H1 (cell line): ENCODE measurements around the gene GEMIN2. TPM values are rescaled to one million over a fixed set of nuclear protein-coding genes. Genes with fewer than 3 reads are reported as not detected.

Source experiments
- CTCF ChIA-PET: fragments of 300-600 bp; sonication (Branson Sonifier 250); formaldehyde crosslinking; loops from one replicate; lab custom pipeline; 2021; ENCODE audit not compliant: partially characterized antibody; lab: Charles Lee
- POLR2A ChIA-PET: fragments of 300-600 bp; sonication (Branson Sonifier 250); formaldehyde crosslinking; loops from one replicate; lab custom pipeline; 2021; ENCODE audit warnings: inconsistent platforms; ENCODE audit not compliant: partially characterized antibody; lab: Charles Lee
- DNase-seq, 2 experiments: peaks; one replicate each; pipeline versions ENCODE4 v3.0.0 to v3.0.0-alpha.2; 2010 to 2022; ENCODE audit warnings: low spot score in 2 of 2, low read depth in 1 of 2, mixed read lengths in 1 of 2
- FAIRE-seq: peaks from 2 replicates; lab custom pipeline; 2011; peaks lifted over from hg19 to GRCh38; lab: Jason Lieb, UNC
- H2AFZ ChIP-seq: 2 replicates; pipeline ENCODE4 v1.8.1; 2012; ENCODE audit warnings: low read length, inconsistent platforms
- H2AK5ac ChIP-seq: 2 replicates; pipeline ENCODE4 v1.6.1; 2013; ENCODE audit warnings: low read depth, low read length
- H2BK120ac ChIP-seq: replicated peaks from 2 replicates; pipeline ENCODE3; 2013; ENCODE audit warnings: low read depth, low read length, inconsistent platforms
- H2BK12ac ChIP-seq: 2 replicates; pipeline ENCODE4 v1.6.1; 2013; ENCODE audit warnings: low read depth, low read length
- H2BK15ac ChIP-seq: 2 replicates; pipeline ENCODE4 v1.6.1; 2013; ENCODE audit warnings: low read length
- H2BK20ac ChIP-seq: 2 replicates; pipeline ENCODE4 v1.6.1; 2013; ENCODE audit warnings: low read length
- H2BK5ac ChIP-seq: 2 replicates; pipeline ENCODE4 v1.6.1; 2013; ENCODE audit warnings: low read depth, low read length
- H3K14ac ChIP-seq: 2 replicates; pipeline ENCODE4 v1.6.1; 2013; ENCODE audit warnings: inconsistent platforms; ENCODE audit not compliant: insufficient read length
- H3K18ac ChIP-seq: 2 replicates; pipeline ENCODE4 v1.6.1; 2013; ENCODE audit warnings: low read length; ENCODE audit errors: extremely low read depth
- H3K23ac ChIP-seq: 2 replicates; pipeline ENCODE4 v1.6.1; 2013; ENCODE audit warnings: inconsistent platforms; ENCODE audit not compliant: insufficient read length
- H3K23me2 ChIP-seq: 2 replicates; pipeline ENCODE4 v1.6.1; 2013; ENCODE audit warnings: low read depth, low read length
- H3K27ac ChIP-seq: 2 replicates; pipeline ENCODE4 v1.6.1; 2011; ENCODE audit warnings: low read depth, low read length, inconsistent platforms
- H3K27me3 ChIP-seq, 4 experiments: replicated peaks in 1 of 4; 1 replicate in 1 of 4; 2 replicates in 3 of 4; pipeline versions ENCODE4 v1.6.1 to v1.8.1; 2011 to 2013; ENCODE audit warnings: low read length in 3 of 4, mild to moderate bottlenecking in 3 of 4, inconsistent platforms in 2 of 4, mixed read lengths in 2 of 4, moderate library complexity in 1 of 4; ENCODE audit not compliant: control insufficient read depth in 3 of 4, insufficient read depth in 3 of 4; ENCODE audit errors: extremely low read depth in 1 of 4
- H3K36me3 ChIP-seq, 4 experiments: 2 replicates each; pipeline versions ENCODE4 v1.6.1 to v1.8.1; 2011 to 2013; ENCODE audit warnings: mild to moderate bottlenecking in 4 of 4, low read length in 3 of 4, moderate library complexity in 2 of 4, control low read depth in 1 of 4, inconsistent platforms in 1 of 4; ENCODE audit not compliant: insufficient read depth in 4 of 4, control insufficient read depth in 2 of 4
- H3K4ac ChIP-seq: replicated peaks from 2 replicates; pipeline ENCODE3; 2013; ENCODE audit warnings: low read length, low read depth, mixed read lengths, inconsistent platforms; ENCODE audit not compliant: insufficient read length
- H3K4me1 ChIP-seq, 4 experiments: replicated peaks in 1 of 4; 1 replicate in 1 of 4; 2 replicates in 3 of 4; pipeline versions ENCODE4 v1.6.1 to v1.8.1; 2011 to 2013; ENCODE audit warnings: low read length in 3 of 4, inconsistent platforms in 2 of 4, mixed read lengths in 1 of 4; ENCODE audit not compliant: insufficient read depth in 4 of 4, control insufficient read depth in 3 of 4
- H3K4me2 ChIP-seq, 2 experiments: 2 replicates each; pipeline versions ENCODE4 v1.6.1 to v1.8.1; 2011 to 2013; ENCODE audit warnings: low read depth in 2 of 2, low read length in 2 of 2, control low read depth in 1 of 2, inconsistent platforms in 1 of 2, mild to moderate bottlenecking in 1 of 2; ENCODE audit not compliant: insufficient read depth in 1 of 2
- H3K4me3 ChIP-seq, 4 experiments: fragments of 200-600, 300-600 bp in 1 of 4; sonication (generic), shearing (Covaris generic), sonication (Bioruptor Twin) in 1 of 4; 2 replicates each; pipeline versions ENCODE4 v1.5.1 to v1.8.1; 2011 to 2016; ENCODE audit warnings: low read length in 4 of 4, low read depth in 3 of 4, control low read depth in 2 of 4, inconsistent platforms in 2 of 4, mild to moderate bottlenecking in 2 of 4, mixed read lengths in 1 of 4, moderate library complexity in 1 of 4; ENCODE audit not compliant: insufficient read depth in 2 of 4; ENCODE audit errors: extremely low read depth in 1 of 4
- H3K56ac ChIP-seq: replicated peaks from 2 replicates; pipeline ENCODE3; 2013; ENCODE audit warnings: low read depth, mild to moderate bottlenecking, mixed read lengths, low read length, inconsistent platforms; ENCODE audit not compliant: insufficient read length
- H3K79me1 ChIP-seq: 2 replicates; pipeline ENCODE4 v1.6.1; 2013; ENCODE audit warnings: low read depth, low read length, control low read depth
- H3K79me2 ChIP-seq, 2 experiments: 2 replicates each; pipeline versions ENCODE4 v1.6.1 to v1.8.1; 2012 to 2013; ENCODE audit warnings: low read length in 2 of 2, mild to moderate bottlenecking in 2 of 2, inconsistent platforms in 1 of 2; ENCODE audit not compliant: insufficient read depth in 2 of 2, control insufficient read depth in 1 of 2
- H3K9ac ChIP-seq, 4 experiments: replicated peaks in 1 of 4; 1 replicate in 1 of 4; 2 replicates in 3 of 4; pipeline versions ENCODE4 v1.6.1 to v1.8.1; 2011 to 2013; ENCODE audit warnings: low read depth in 3 of 4, low read length in 3 of 4, control low read depth in 2 of 4, mild to moderate bottlenecking in 2 of 4, moderate library complexity in 2 of 4, inconsistent platforms in 1 of 4; ENCODE audit errors: extremely low read depth in 1 of 4
- H3K9me3 ChIP-seq, 2 experiments: 2 replicates each; pipeline versions ENCODE4 v1.6.1 to v1.8.1; 2012 to 2013; ENCODE audit warnings: mild to moderate bottlenecking in 2 of 2, moderate library complexity in 2 of 2, control low read depth in 1 of 2, inconsistent platforms in 1 of 2, low read depth in 1 of 2, low read length in 1 of 2, mixed read lengths in 1 of 2; ENCODE audit not compliant: insufficient read depth in 2 of 2
- H4K20me1 ChIP-seq, 2 experiments: replicated peaks in 1 of 2; 2 replicates each; pipeline versions ENCODE3 to v1.8.1; 2011 to 2013; ENCODE audit warnings: inconsistent platforms in 2 of 2, low read length in 2 of 2, mild to moderate bottlenecking in 1 of 2; ENCODE audit not compliant: insufficient read depth in 2 of 2, control insufficient read depth in 1 of 2
- H4K5ac ChIP-seq: 2 replicates; pipeline ENCODE4 v1.6.1; 2013; ENCODE audit warnings: low read length, low read depth, mixed read lengths, inconsistent platforms; ENCODE audit not compliant: insufficient read length
- H4K8ac ChIP-seq: 2 replicates; pipeline ENCODE4 v1.8.0; 2013; ENCODE audit warnings: mild to moderate bottlenecking, moderate library complexity, low read length, inconsistent platforms; ENCODE audit not compliant: insufficient read depth; ENCODE audit errors: extremely low read depth
- H4K91ac ChIP-seq: replicated peaks from 2 replicates; pipeline ENCODE3; 2013; ENCODE audit warnings: low read length, mixed read lengths, inconsistent platforms; ENCODE audit not compliant: insufficient read length
- BRCA1 ChIP-seq: IDR thresholded peaks from 2 replicates; pipeline ENCODE4 v1.6.1; 2012; ENCODE audit warnings: low read depth, low read length, improper control_type of control experiment
- CEBPB ChIP-seq: IDR thresholded peaks from 2 replicates; pipeline ENCODE4 v1.6.1; 2012; ENCODE audit warnings: low read depth, low read length
- CHD1 ChIP-seq: IDR thresholded peaks from 2 replicates; pipeline ENCODE4 v1.6.1; 2012; ENCODE audit warnings: low read depth, low read length, improper control_type of control experiment
- KDM5A ChIP-seq: fragments of 200-600 bp; IDR thresholded peaks from 2 replicates; pipeline ENCODE4 v1.7.1; 2012; ENCODE audit warnings: mild to moderate bottlenecking, low read length, inconsistent platforms, mixed read lengths
- NANOG ChIP-seq: IDR thresholded peaks from 2 replicates; pipeline ENCODE4 v1.6.1; 2011; ENCODE audit warnings: low read length, low read depth, mild to moderate bottlenecking, inconsistent platforms; ENCODE audit not compliant: insufficient read depth, poor library complexity, severe bottlenecking
- SIN3A ChIP-seq, 2 experiments: IDR thresholded peaks in 1 of 2; conservative IDR thresholded peaks in 1 of 2; 2 replicates each; pipeline ENCODE4 v1.6.1; 2011 to 2012; ENCODE audit warnings: low read length in 2 of 2, improper control_type of control experiment in 1 of 2, low read depth in 1 of 2, mild to moderate bottlenecking in 1 of 2
- WGBS, 2 experiments: shearing (Covaris generic) in 1 of 2; methylation state at CpG; one replicate each; pipeline versions ENCODE4 v1.1.6 to v1.1.7; 2013 to 2015; ENCODE audit warnings: low lambda C conversion rate in 2 of 2, mixed read lengths in 2 of 2, inconsistent platforms in 1 of 2, low coverage in 1 of 2, missing lambda C conversion rate in 1 of 2; ENCODE audit not compliant: insufficient replicate concordance in 2 of 2, insufficient coverage in 1 of 2, insufficient read length in 1 of 2; ENCODE audit errors: extremely low coverage in 1 of 2, missing lambda C conversion rate in 1 of 2; 5-methylcytosine and 5-hydroxymethylcytosine counted together
- polyA plus RNA-seq, 7 experiments: library from polyadenylated mRNA; depleted of rRNA in 3 of 7; stranded (reverse) in 5 of 7; unstranded in 2 of 7; fragments of >200 nt in 5 of 7; fragments of 200-250 nt in 2 of 7; gene quantifications; 1 replicate in 5 of 7; 2 replicates in 1 of 7; 4 replicates in 1 of 7; pipeline versions ENCODE4 v1.2.1 to v1.2.3, GENCODE V29; 2011 to 2013; ENCODE audit warnings: missing spikeins in 2 of 7, mixed read lengths in 2 of 7
- total RNA-seq: library from RNA; stranded (reverse); fragmentation: NEBNext Ultra II Directional; extraction: Animal tissue kit (Norgen Biotek cat#: 25700); gene quantifications from 2 replicates; pipeline ENCODE4 v1.2.1, GENCODE V29; 2021

Gene GEMIN2
- total and polyA plus RNA-seq, 2 of the 8 experiments (the other 6 are each of a cell fraction or from before 2014, with no cell fraction given): 29.1 to 30.8 TPM

DNA sequence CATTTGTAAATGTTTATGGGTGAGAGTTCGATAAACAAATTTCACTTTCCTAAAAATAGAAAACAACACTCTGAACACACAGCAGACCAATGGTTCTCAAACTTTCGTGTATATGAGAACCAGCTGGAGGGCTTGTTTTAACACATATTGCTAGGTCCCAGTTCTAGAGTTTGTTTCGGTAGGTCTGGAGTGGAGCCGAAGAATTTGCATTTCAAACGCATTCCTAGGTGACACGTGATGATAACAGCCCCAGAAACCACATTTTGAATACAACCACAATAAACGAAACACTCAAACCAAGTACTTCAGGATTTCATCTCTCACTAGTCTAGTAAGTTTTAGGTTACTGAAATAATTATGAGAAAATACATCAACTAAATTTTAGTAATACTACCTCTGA lies 28.2 kb upstream of the GEMIN2 start:
- H3K4me3 ChIP-seq: no peak overlapping the region
- H3K9ac ChIP-seq: no peak overlapping the region
- no peak overlapping the region for H4K8ac ChIP-seq
- H4K91ac ChIP-seq: no peak overlapping the region
- no peak overlapping the region for H2BK15ac ChIP-seq
- DNase-seq: no peak
- H4K5ac ChIP-seq: no peak overlapping the region
- H3K18ac ChIP-seq: no peak overlapping the region
- no peaks in the 10 kb centered on the region for H3K9me3 ChIP-seq
- H3K27ac ChIP-seq: no peak overlapping the region
- peak; percentile 52 for FAIRE-seq
- no peak overlapping the region for H2BK120ac ChIP-seq
- H3K14ac ChIP-seq: no peak overlapping the region
- no peaks in the 10 kb centered on the region for H3K79me2 ChIP-seq
- H3K79me1 ChIP-seq: no peaks in the 10 kb centered on the region
- H3K27me3 ChIP-seq: no peaks in the 10 kb centered on the region
- H3K4me2 ChIP-seq: no peak overlapping the region
- no peak overlapping the region for H2BK20ac ChIP-seq
- no peak overlapping the region for H2BK12ac ChIP-seq
- H3K36me3 ChIP-seq: peaks cover 11 to 53% (median 32%) of the 10 kb centered on the region in 4 experiments
- H3K23ac ChIP-seq: no peak overlapping the region
- H3K4ac ChIP-seq: no peak overlapping the region
- CTCF ChIA-PET: interaction anchor here (1.4 kb wide), 1 partner anchor 12 kb away, joined by 3 read pairs; no protein-coding TSS in a partner anchor
- no peaks in the 10 kb centered on the region for H3K4me1 ChIP-seq
- no peak overlapping the region for H2AK5ac ChIP-seq
- no peaks in the 10 kb centered on the region; the same call in 1 of the 2 replicates for H3K23me2 ChIP-seq
- no peak overlapping the region for H2AFZ ChIP-seq
- 98% methylated on average over 7 of the region's 7 CpGs; no CpG with 5 or more reads in 1 of the 2 experiments for WGBS, 2 experiments
- no peak overlapping the region for H3K56ac ChIP-seq
- POLR2A ChIA-PET: interaction anchor here (1.0 to 2.4 kb wide), 2 partner anchors 12 to 15 kb away, joined by 4 to 7 read pairs; no protein-coding TSS in a partner anchor
- H4K20me1 ChIP-seq: no peaks in the 10 kb centered on the region
- no peak overlapping the region for H2BK5ac ChIP-seq
- TF ChIP-seq KDM5A (no peak), BRCA1 (no peak), CHD1 (no peak), CEBPB (no peak), SIN3A (conservative IDR thresholded peaks at IDR 0.05 in 1 of 2, IDR thresholded peaks at IDR 0.05 in 1 of 2; ENCODE audit: low read depth in 1 of 2, low read length in 2 of 2) (no peak), NANOG (no peak)
